Spinal cord (tissue), 10 donors: ENCODE results near the gene PAPPA2. TPM values are rescaled to one million over a fixed set of nuclear protein-coding genes. Genes with fewer than 3 reads are reported as not detected.

Experiments
- DNase-seq, 6 donors: peaks; one replicate each; pipeline versions ENCODE4 v3.0.0 to v3.0.0-alpha.2; 2013 to 2015; ENCODE audit warnings: low spot score in 6 of 6, low read depth in 4 of 6
- H3K27ac ChIP-seq: one replicate; pipeline ENCODE4 v1.5.1; 2013; ENCODE audit warnings: low read depth, low read length, control low read depth
- H3K27me3 ChIP-seq: one replicate; pipeline ENCODE4 v1.6.1; 2013; ENCODE audit warnings: low read length; ENCODE audit not compliant: control insufficient read depth, insufficient read depth
- H3K36me3 ChIP-seq: one replicate; pipeline ENCODE4 v1.6.1; 2013; ENCODE audit warnings: low read length; ENCODE audit not compliant: control insufficient read depth, insufficient read depth
- H3K4me1 ChIP-seq: one replicate; pipeline ENCODE4 v1.6.1; 2013; ENCODE audit warnings: low read length; ENCODE audit not compliant: control insufficient read depth, insufficient read depth
- H3K4me3 ChIP-seq: one replicate; pipeline ENCODE4 v1.5.1; 2013; ENCODE audit warnings: low read depth, low read length, control low read depth
- H3K9me3 ChIP-seq: one replicate; pipeline ENCODE4 v1.6.1; 2013; ENCODE audit warnings: low read length; ENCODE audit not compliant: control insufficient read depth, insufficient read depth
- WGBS: methylation state at CpG from one replicate; pipeline ENCODE4 v1.1.5; 2013; ENCODE audit warnings: missing lambda C conversion rate; ENCODE audit not compliant: insufficient coverage; 5-methylcytosine and 5-hydroxymethylcytosine counted together
- polyA plus RNA-seq, 2 donors: library from polyadenylated mRNA; unstranded; fragments of 120-200 nt; gene quantifications; one replicate each; pipeline ENCODE4 v1.2.1, GENCODE V29; 2013; ENCODE audit not compliant: insufficient read length in 2 of 2
- total RNA-seq, 2 donors: library from RNA; depleted of rRNA in 1 of 2; stranded (reverse); fragments of 120-200 nt in 1 of 2; fragments of >200 nt in 1 of 2; gene quantifications; one replicate each; pipeline versions ENCODE4 v1.2.3 to v1.2.4, GENCODE V29; 2013 to 2014
- donor health status: healthy.

Gene PAPPA2
- total and polyA plus RNA-seq, 4 donors = 1.8 to 3.9 (median 3.0) TPM

GRCh38 chr1:176775996-176776395, 313.0 kb downstream of the PAPPA2 start:
- Histone ChIP-seq H3K4me3 (no peak overlapping the region), H3K9me3 (no peaks in the 10 kb centered on the region), H3K4me1 (no peaks in the 10 kb centered on the region), H3K27ac (no peak overlapping the region), H3K36me3 (no peaks in the 10 kb centered on the region), H3K27me3 (no peaks in the 10 kb centered on the region)
- no peak for DNase-seq
- WGBS = no CpG with 5 or more reads among the region's 3 CpGs

- H3K27ac ChIP-seq = no peak overlapping the region
- no CpG with 5 or more reads among the region's 1 CpG for WGBS
- H3K36me3 ChIP-seq = no peaks in the 10 kb centered on the region
- no peaks in the 10 kb centered on the region for H3K4me1 ChIP-seq
- no peaks in the 10 kb centered on the region for H3K27me3 ChIP-seq
- no peaks in the 10 kb centered on the region for H3K9me3 ChIP-seq
- DNase-seq = no peak
- H3K4me3 ChIP-seq = no peak overlapping the region
These were observed 315.1 kb downstream of the PAPPA2 start for GRCh38 chr1:176778056-176778455.

GRCh38 chr1:176779992-176780328, 317.0 kb downstream of the PAPPA2 start:
- no peak for DNase-seq
- no peaks in the 10 kb centered on the region for H3K9me3 ChIP-seq
- WGBS = 100% methylated on average over 1 of the region's 1 CpG
- H3K4me3 ChIP-seq = no peak overlapping the region
- H3K27ac ChIP-seq = no peak overlapping the region
- no peaks in the 10 kb centered on the region for H3K27me3 ChIP-seq
- no peaks in the 10 kb centered on the region for H3K4me1 ChIP-seq
- no peaks in the 10 kb centered on the region for H3K36me3 ChIP-seq

GRCh38 chr1:176783309-176783708, 320.3 kb downstream of the PAPPA2 start:
- no peaks in the 10 kb centered on the region for H3K4me1 ChIP-seq
- H3K4me3 ChIP-seq = no peak overlapping the region
- WGBS = no CpG with 5 or more reads among the region's 5 CpGs
- H3K9me3 ChIP-seq = no peaks in the 10 kb centered on the region
- no peaks in the 10 kb centered on the region for H3K36me3 ChIP-seq
- DNase-seq = no peak
- no peaks in the 10 kb centered on the region for H3K27me3 ChIP-seq
- no peak overlapping the region for H3K27ac ChIP-seq

- Histone ChIP-seq H3K9me3 (no peaks in the 10 kb centered on the region), H3K27ac (no peak overlapping the region), H3K4me1 (no peaks in the 10 kb centered on the region), H3K36me3 (no peaks in the 10 kb centered on the region), H3K4me3 (no peak overlapping the region), H3K27me3 (no peaks in the 10 kb centered on the region)
- 100% methylated on average over 2 of the region's 6 CpGs for WGBS
- no peak for DNase-seq
These were observed 322.1 kb downstream of the PAPPA2 start for GRCh38 chr1:176785056-176785455.

- H3K9me3 ChIP-seq = no peaks in the 10 kb centered on the region
- no peak overlapping the region for H3K4me3 ChIP-seq
- no peaks in the 10 kb centered on the region for H3K27me3 ChIP-seq
- 15% methylated on average over 2 of the region's 5 CpGs for WGBS
- no peaks in the 10 kb centered on the region for H3K36me3 ChIP-seq
- no peaks in the 10 kb centered on the region for H3K4me1 ChIP-seq
- peak overlapping the region; percentile 25 for H3K27ac ChIP-seq
- peak in 2 of 6 donors; percentile 33 to 41 for DNase-seq
These were observed 322.8 kb downstream of the PAPPA2 start for GRCh38 chr1:176785791-176786190.

- H3K36me3 ChIP-seq = no peaks in the 10 kb centered on the region
- WGBS = 75% methylated on average over 2 of the region's 4 CpGs
These were observed 323.3 kb downstream of the PAPPA2 start for GRCh38 chr1:176786274-176786673.

GRCh38 chr1:176789571-176790090, 326.7 kb downstream of the PAPPA2 start:
- no peaks in the 10 kb centered on the region for H3K27me3 ChIP-seq
- no CpG with 5 or more reads among the region's 1 CpG for WGBS
- DNase-seq = no peak
- no peaks in the 10 kb centered on the region for H3K9me3 ChIP-seq
- no peaks in the 10 kb centered on the region for H3K36me3 ChIP-seq
- no peaks in the 10 kb centered on the region for H3K4me1 ChIP-seq
- H3K4me3 ChIP-seq = no peak overlapping the region
- H3K27ac ChIP-seq = no peak overlapping the region

More at GRCh38 chr1:176786274-176786673, 323.3 kb downstream of the PAPPA2 start:
- DNase-seq = no peak
- no peak overlapping the region for H3K27ac ChIP-seq
- H3K9me3 ChIP-seq = no peaks in the 10 kb centered on the region
- H3K4me1 ChIP-seq = no peaks in the 10 kb centered on the region
- no peaks in the 10 kb centered on the region for H3K27me3 ChIP-seq
- H3K4me3 ChIP-seq = no peak overlapping the region

GRCh38 chr1:176790786-176791185, 327.8 kb downstream of the PAPPA2 start:
- Histone ChIP-seq H3K27me3 (no peaks in the 10 kb centered on the region), H3K27ac (no peak overlapping the region), H3K36me3 (no peaks in the 10 kb centered on the region), H3K4me3 (no peak overlapping the region), H3K9me3 (no peaks in the 10 kb centered on the region), H3K4me1 (no peaks in the 10 kb centered on the region)
- no peak for DNase-seq
- no CpG with 5 or more reads among the region's 3 CpGs for WGBS

GRCh38 chr1:176791906-176792305, 328.9 kb downstream of the PAPPA2 start:
- Histone ChIP-seq H3K4me1 (no peaks in the 10 kb centered on the region), H3K27ac (no peak overlapping the region), H3K36me3 (no peaks in the 10 kb centered on the region), H3K27me3 (no peaks in the 10 kb centered on the region), H3K4me3 (no peak overlapping the region), H3K9me3 (no peaks in the 10 kb centered on the region)
- no CpG with 5 or more reads among the region's 3 CpGs for WGBS
- no peak for DNase-seq
